GM19397 (cell line): ENCODE data around the gene POC1A.
A peak's percentile ranks its signal among the peaks of the same experiment; 100 is the strongest.
"Not testable (repeated sequence)": the region's sequence is repeated elsewhere in the genome, so short reads cannot be mapped to it uniquely, and the experiment has no call there.

Experiments used
- ATAC-seq: cut with Tn5 transposase; IDR thresholded peaks from one replicate; pipeline ENCODE4 v1.9.1; 2021; ENCODE audit warnings: mild to moderate bottlenecking, moderate library complexity; ENCODE audit not compliant: unreplicated experiment

Gene POC1A

GRCh38 chr3:52053307-52054304, 100.6 kb downstream of the POC1A start:
- no peak for ATAC-seq

- ATAC-seq = no peak
Observed at GRCh38 chr3:52052831-52053306, 101.4 kb downstream of the POC1A start.

- no peak for ATAC-seq
Observed at GRCh38 chr3:52051444-52051843, 102.8 kb downstream of the POC1A start.

GRCh38 chr3:52050571-52050970, 103.7 kb downstream of the POC1A start:
- ATAC-seq = no peak

GRCh38 chr3:52049503-52049902, 104.7 kb downstream of the POC1A start:
- ATAC-seq = no peak

GRCh38 chr3:52047295-52047960, 106.8 kb downstream of the POC1A start:
- ATAC-seq = no peak

- ATAC-seq = no peak
Observed at GRCh38 chr3:52046902-52047239, 107.4 kb downstream of the POC1A start.

- ATAC-seq = no peak
Observed at GRCh38 chr3:52046186-52046901, 107.9 kb downstream of the POC1A start.

GRCh38 chr3:52044869-52045619, 109.2 kb downstream of the POC1A start:
- ATAC-seq = no peak

GRCh38 chr3:52043750-52044149, 110.5 kb downstream of the POC1A start:
- ATAC-seq = no peak

- ATAC-seq = not testable (repeated sequence)
Observed at GRCh38 chr3:52043039-52043438, 111.2 kb downstream of the POC1A start.

GRCh38 chr3:52041118-52041731, 113.0 kb downstream of the POC1A start:
- ATAC-seq = no peak

- ATAC-seq = no peak
Observed at GRCh38 chr3:52040600-52040999, 113.6 kb downstream of the POC1A start.

GRCh38 chr3:52039846-52040245, 114.4 kb downstream of the POC1A start:
- ATAC-seq = no peak

GRCh38 chr3:52039426-52039825, 114.8 kb downstream of the POC1A start:
- no peak for ATAC-seq

GRCh38 chr3:52038227-52038626, 116.0 kb downstream of the POC1A start:
- no peak for ATAC-seq

- no peak for ATAC-seq
Observed at GRCh38 chr3:52037291-52037690, 116.9 kb downstream of the POC1A start.

- ATAC-seq = no peak
Observed at GRCh38 chr3:52036829-52037228, 117.4 kb downstream of the POC1A start.

- peak; percentile 49 for ATAC-seq
Observed at GRCh38 chr3:52036222-52036694, 118.0 kb downstream of the POC1A start.

- no peak for ATAC-seq
Observed at GRCh38 chr3:52034651-52035050, 119.6 kb downstream of the POC1A start.
